Tibial nerve (tissue), 4 donors: Measurements from ENCODE around the gene GABARAPL2. TPM values are rescaled to one million over a fixed set of nuclear protein-coding genes. Genes with fewer than 3 reads are reported as not detected.

Experiments used
- DNase-seq, 2 donors: peaks; one replicate each; pipeline ENCODE4 v3.0.0-alpha.2; 2019; ENCODE audit warnings: low spot score in 2 of 2
- H3K27ac ChIP-seq, 4 donors: fragments of 200-600 bp; sonication (generic) in 3 of 4; one replicate each; pipeline ENCODE4 v1.5.1; 2017 to 2019; ENCODE audit warnings: mild to moderate bottlenecking in 1 of 4
- H3K27me3 ChIP-seq, 2 donors: fragments of 200-600 bp; sonication (generic) in 1 of 2; one replicate each; pipeline versions ENCODE4 v1.5.1 to v1.6.0; 2017 to 2019
- H3K36me3 ChIP-seq, 3 donors: fragments of 200-600 bp; sonication (generic); one replicate each; pipeline ENCODE4 v1.5.1; 2018 to 2019
- H3K4me1 ChIP-seq, 4 donors: fragments of 200-600 bp; sonication (generic) in 3 of 4; one replicate each; pipeline ENCODE4 v1.5.1; 2017 to 2019
- H3K4me3 ChIP-seq, 4 donors: fragments of 200-600 bp; sonication (generic) in 3 of 4; one replicate each; pipeline ENCODE4 v1.5.1; 2017 to 2019; ENCODE audit warnings: mild to moderate bottlenecking in 1 of 4, moderate library complexity in 1 of 4
- H3K9me3 ChIP-seq, 4 donors: fragments of 200-600 bp; sonication (generic) in 3 of 4; one replicate each; pipeline ENCODE4 v1.5.1; 2017 to 2019
- EP300 ChIP-seq, 2 donors: sonication (generic); formaldehyde crosslinking; IDR thresholded peaks; one replicate each; pipeline ENCODE4 v1.6.1; 2017; ENCODE audit warnings: antibody characterized with exemption in 2 of 2, mild to moderate bottlenecking in 1 of 2
- POLR2A ChIP-seq, 2 donors: fragments of 450-650 bp; IDR thresholded peaks; one replicate each; pipeline ENCODE4 v1.6.1; 2017; ENCODE audit warnings: antibody characterized with exemption in 2 of 2, mild to moderate bottlenecking in 2 of 2, moderate library complexity in 2 of 2
- WGBS, 2 donors: methylation state at CpG; one replicate each; pipeline ENCODE4 v1.1.5; 2018; 5-methylcytosine and 5-hydroxymethylcytosine counted together
- total RNA-seq, 4 donors: library from RNA; depleted of rRNA; stranded (reverse); fragments of >200 nt; gene quantifications; one replicate each; pipeline ENCODE4 v1.1.0, GENCODE V29; 2016
- TF ChIP-seq, protein P1 (sequence below), 5 experiments: fragments of 200-600 bp in 3 of 5; fragments of 450-650 bp in 2 of 5; sonication (generic) in 3 of 5; IDR thresholded peaks; one replicate each; pipeline ENCODE4 v1.5.1; 2016 to 2019; ENCODE audit warnings: antibody characterized with exemption in 5 of 5, mild to moderate bottlenecking in 3 of 5, moderate library complexity in 2 of 5

The GABARAPL2 gene
- total RNA-seq, result 100 to 1,000 TPM in 2 of 4 donors, 10 to 100 TPM in 2; 93.1 to 135 (median 104) TPM

GRCh38 chr16:75566040-75566757, at the start of gene GABARAPL2:
Gene GABARAPL2, plus strand, starts transcription at chr16:75566379. Its CDS starts 108 bp downstream, at chr16:75566487.
- DNase-seq, result peak; percentile 64 to 71
- peaks cover 0 to 54% (median 11%) of the 10 kb centered on the region in 4 donors for H3K4me1 ChIP-seq
- H3K4me3 ChIP-seq, result peak within 1 kb of the TSS; percentile 85 to 90 (median 88)
- WGBS, 2 donors, result 0 to 2% methylated on average over 41 to 50 of the region's 69 CpGs
- TF ChIP-seq POLR2A (IDR thresholded peaks at IDR 0.05), result peak; percentile 53 to 86
- TF ChIP-seq, protein P1, sequence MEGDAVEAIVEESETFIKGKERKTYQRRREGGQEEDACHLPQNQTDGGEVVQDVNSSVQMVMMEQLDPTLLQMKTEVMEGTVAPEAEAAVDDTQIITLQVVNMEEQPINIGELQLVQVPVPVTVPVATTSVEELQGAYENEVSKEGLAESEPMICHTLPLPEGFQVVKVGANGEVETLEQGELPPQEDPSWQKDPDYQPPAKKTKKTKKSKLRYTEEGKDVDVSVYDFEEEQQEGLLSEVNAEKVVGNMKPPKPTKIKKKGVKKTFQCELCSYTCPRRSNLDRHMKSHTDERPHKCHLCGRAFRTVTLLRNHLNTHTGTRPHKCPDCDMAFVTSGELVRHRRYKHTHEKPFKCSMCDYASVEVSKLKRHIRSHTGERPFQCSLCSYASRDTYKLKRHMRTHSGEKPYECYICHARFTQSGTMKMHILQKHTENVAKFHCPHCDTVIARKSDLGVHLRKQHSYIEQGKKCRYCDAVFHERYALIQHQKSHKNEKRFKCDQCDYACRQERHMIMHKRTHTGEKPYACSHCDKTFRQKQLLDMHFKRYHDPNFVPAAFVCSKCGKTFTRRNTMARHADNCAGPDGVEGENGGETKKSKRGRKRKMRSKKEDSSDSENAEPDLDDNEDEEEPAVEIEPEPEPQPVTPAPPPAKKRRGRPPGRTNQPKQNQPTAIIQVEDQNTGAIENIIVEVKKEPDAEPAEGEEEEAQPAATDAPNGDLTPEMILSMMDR (IDR thresholded peaks at IDR 0.05), result peak in 1 of 5 experiments; percentile 7
- TF ChIP-seq EP300 (IDR thresholded peaks at IDR 0.05), result peak; percentile 68 to 95
- peak within 1 kb of the TSS; percentile 61 to 90 (median 76) for H3K27ac ChIP-seq
- peaks cover 0 to 33% (median 0%) of the 10 kb centered on the region in 3 donors for H3K36me3 ChIP-seq
- H3K9me3 ChIP-seq, result no peaks in the 10 kb centered on the region
- no peaks in the 10 kb centered on the region for H3K27me3 ChIP-seq

- peaks cover 0 to 11% (median 0%) of the 10 kb centered on the region in 4 donors for H3K4me1 ChIP-seq
- WGBS, 2 donors, result 91 to 93% methylated on average over 6 of the region's 6 CpGs
- TF ChIP-seq POLR2A (IDR thresholded peaks at IDR 0.05) (no peak), EP300 (IDR thresholded peaks at IDR 0.05) (no peak)
- TF ChIP-seq, protein P1 (IDR thresholded peaks at IDR 0.05), result no peak
- H3K9me3 ChIP-seq, result no peaks in the 10 kb centered on the region
- H3K36me3 ChIP-seq, result no peaks in the 10 kb centered on the region
- DNase-seq, result no peak
- no peaks in the 10 kb centered on the region for H3K27me3 ChIP-seq
- no peak overlapping the region for H3K27ac ChIP-seq
- H3K4me3 ChIP-seq, result no peak overlapping the region
These were observed 47.0 kb upstream of the GABARAPL2 start for GRCh38 chr16:75519175-75519574.

GRCh38 chr16:75526032-75526790, 40.0 kb upstream of the GABARAPL2 start:
- Histone ChIP-seq H3K27ac (no peak overlapping the region), H3K27me3 (no peaks in the 10 kb centered on the region), H3K36me3 (peaks cover 0 to 23% (median 0%) of the 10 kb centered on the region in 3 donors), H3K4me3 (no peak overlapping the region), H3K4me1 (no peaks in the 10 kb centered on the region), H3K9me3 (no peaks in the 10 kb centered on the region)
- no peak for DNase-seq
- TF ChIP-seq POLR2A (IDR thresholded peaks at IDR 0.05) (no peak), EP300 (IDR thresholded peaks at IDR 0.05) (no peak)
- TF ChIP-seq, protein P1 (IDR thresholded peaks at IDR 0.05), result no peak
- WGBS, 2 donors, result 88 to 91% methylated on average over 5 of the region's 5 CpGs

- Histone ChIP-seq H3K27me3 (no peaks in the 10 kb centered on the region), H3K4me1 (no peaks in the 10 kb centered on the region)
- WGBS, 2 donors, result 78 to 92% methylated on average over 5 of the region's 5 CpGs
These were observed 38.3 kb upstream of the GABARAPL2 start for GRCh38 chr16:75527825-75528299.

More at GRCh38 chr16:75527825-75528299, 38.3 kb upstream of the GABARAPL2 start:
- Histone ChIP-seq H3K4me3 (no peak overlapping the region), H3K27ac (no peak overlapping the region), H3K36me3 (peaks cover 0 to 24% (median 0%) of the 10 kb centered on the region in 3 donors), H3K9me3 (no peaks in the 10 kb centered on the region)
- no peak for DNase-seq
- TF ChIP-seq POLR2A (IDR thresholded peaks at IDR 0.05) (no peak), EP300 (IDR thresholded peaks at IDR 0.05) (no peak)
- TF ChIP-seq, protein P1 (IDR thresholded peaks at IDR 0.05), result no peak
